ENCODE data around the gene SIGLEC11. TPM values are rescaled to one million over a fixed set of nuclear protein-coding genes. Genes with fewer than 3 reads are reported as not detected.

SIGLEC11 gene
- total RNA-seq, 1 experiment from 2014 or later, result not detected

DNA sequence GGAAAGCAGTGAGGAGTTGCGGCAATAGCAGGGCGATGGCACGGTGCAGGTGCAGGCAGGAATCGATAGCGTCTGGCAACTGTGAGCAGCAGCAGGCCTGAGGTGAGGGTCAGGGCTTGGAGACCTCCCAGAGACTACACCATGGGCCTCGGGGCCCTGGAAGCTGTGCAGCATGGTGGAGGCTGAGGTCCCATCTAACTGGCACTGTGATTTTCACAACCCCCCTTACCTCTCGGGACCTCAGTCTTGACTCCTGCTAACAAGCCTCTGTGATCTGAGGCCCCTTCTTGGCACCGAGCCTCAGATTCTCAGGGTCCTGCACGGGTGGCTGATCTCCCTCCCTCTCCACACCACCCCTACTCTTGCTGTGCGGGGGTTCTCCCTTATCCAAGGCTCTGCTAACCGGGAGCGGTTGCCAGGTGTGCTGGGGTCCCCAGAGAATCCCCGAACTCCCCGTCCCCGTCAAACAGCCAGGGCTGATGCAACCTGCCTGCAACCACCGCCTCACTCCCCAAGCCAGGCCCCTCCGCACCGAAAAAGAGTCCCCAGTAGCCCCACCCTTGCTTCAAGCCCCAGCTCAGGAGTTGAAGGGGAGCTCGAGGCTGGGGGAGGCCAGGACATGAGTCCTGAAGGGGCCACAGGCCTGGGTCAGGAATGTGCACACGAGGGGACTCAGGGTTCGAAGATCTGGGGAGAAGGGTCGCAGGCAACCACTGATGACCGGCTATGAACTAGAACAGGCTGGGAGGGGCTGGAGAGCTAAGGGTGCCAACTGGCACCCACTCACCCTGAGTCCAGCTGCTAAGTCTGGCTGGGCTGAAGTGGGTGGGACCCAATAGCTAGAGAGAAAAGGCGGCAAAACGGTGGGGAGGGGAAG is 36.7 kb downstream of the SIGLEC11 start:
- TF ChIP-seq EZH2 (IDR thresholded peaks at IDR 0.05; ENCODE audit: low read length, unreplicated experiment) (no peak), EZH2phosphoT487 (IDR thresholded peaks at IDR 0.05; ENCODE audit: borderline replicate concordance, low read length) (no peak)
- TF ChIP-seq, protein P1, sequence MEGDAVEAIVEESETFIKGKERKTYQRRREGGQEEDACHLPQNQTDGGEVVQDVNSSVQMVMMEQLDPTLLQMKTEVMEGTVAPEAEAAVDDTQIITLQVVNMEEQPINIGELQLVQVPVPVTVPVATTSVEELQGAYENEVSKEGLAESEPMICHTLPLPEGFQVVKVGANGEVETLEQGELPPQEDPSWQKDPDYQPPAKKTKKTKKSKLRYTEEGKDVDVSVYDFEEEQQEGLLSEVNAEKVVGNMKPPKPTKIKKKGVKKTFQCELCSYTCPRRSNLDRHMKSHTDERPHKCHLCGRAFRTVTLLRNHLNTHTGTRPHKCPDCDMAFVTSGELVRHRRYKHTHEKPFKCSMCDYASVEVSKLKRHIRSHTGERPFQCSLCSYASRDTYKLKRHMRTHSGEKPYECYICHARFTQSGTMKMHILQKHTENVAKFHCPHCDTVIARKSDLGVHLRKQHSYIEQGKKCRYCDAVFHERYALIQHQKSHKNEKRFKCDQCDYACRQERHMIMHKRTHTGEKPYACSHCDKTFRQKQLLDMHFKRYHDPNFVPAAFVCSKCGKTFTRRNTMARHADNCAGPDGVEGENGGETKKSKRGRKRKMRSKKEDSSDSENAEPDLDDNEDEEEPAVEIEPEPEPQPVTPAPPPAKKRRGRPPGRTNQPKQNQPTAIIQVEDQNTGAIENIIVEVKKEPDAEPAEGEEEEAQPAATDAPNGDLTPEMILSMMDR (conservative IDR thresholded peaks at IDR 0.05; ENCODE audit: low read depth, low read length), result no peak
- Histone ChIP-seq H3F3A (ENCODE audit: low read length, unreplicated experiment) (peaks cover 4% of the 10 kb centered on the region), H3K36me3 (ENCODE audit: low read depth, low read length) (peaks cover 66% of the 10 kb centered on the region), H3K27ac (ENCODE audit: low read length) (no peak overlapping the region), H3K9me2 (replicated peaks; ENCODE audit: low read length) (no peaks in the 10 kb centered on the region), H3K79me2 (ENCODE audit: low read length) (peaks cover 100% of the 10 kb centered on the region), H3K9ac (ENCODE audit: low read length) (no peak overlapping the region), H3K27me3 (ENCODE audit: low read length) (no peaks in the 10 kb centered on the region), H3K4me3 (ENCODE audit: low read length) (no peak overlapping the region), H2AFZ (ENCODE audit: low read length) (no peak overlapping the region), H4K20me1 (ENCODE audit: low read length) (peaks cover 65% of the 10 kb centered on the region), H3K4me1 (ENCODE audit: insufficient read depth, low read length) (peaks cover 31% of the 10 kb centered on the region), H3K4me2 (ENCODE audit: low read length) (no peak overlapping the region), H3K9me3 (ENCODE audit: low read length) (no peaks in the 10 kb centered on the region)
- ATAC-seq, result no peak
- BruUV-seq (replicated peaks), result no TSS peak
- CTCF ChIA-PET, result no interaction called here
- intact Hi-C loops (cut with micrococcal nuclease), result no loop called here
- POLR2A ChIA-PET (ENCODE audit: unreplicated experiment), result no interaction called here
- DNase-seq, result no peak

DNA sequence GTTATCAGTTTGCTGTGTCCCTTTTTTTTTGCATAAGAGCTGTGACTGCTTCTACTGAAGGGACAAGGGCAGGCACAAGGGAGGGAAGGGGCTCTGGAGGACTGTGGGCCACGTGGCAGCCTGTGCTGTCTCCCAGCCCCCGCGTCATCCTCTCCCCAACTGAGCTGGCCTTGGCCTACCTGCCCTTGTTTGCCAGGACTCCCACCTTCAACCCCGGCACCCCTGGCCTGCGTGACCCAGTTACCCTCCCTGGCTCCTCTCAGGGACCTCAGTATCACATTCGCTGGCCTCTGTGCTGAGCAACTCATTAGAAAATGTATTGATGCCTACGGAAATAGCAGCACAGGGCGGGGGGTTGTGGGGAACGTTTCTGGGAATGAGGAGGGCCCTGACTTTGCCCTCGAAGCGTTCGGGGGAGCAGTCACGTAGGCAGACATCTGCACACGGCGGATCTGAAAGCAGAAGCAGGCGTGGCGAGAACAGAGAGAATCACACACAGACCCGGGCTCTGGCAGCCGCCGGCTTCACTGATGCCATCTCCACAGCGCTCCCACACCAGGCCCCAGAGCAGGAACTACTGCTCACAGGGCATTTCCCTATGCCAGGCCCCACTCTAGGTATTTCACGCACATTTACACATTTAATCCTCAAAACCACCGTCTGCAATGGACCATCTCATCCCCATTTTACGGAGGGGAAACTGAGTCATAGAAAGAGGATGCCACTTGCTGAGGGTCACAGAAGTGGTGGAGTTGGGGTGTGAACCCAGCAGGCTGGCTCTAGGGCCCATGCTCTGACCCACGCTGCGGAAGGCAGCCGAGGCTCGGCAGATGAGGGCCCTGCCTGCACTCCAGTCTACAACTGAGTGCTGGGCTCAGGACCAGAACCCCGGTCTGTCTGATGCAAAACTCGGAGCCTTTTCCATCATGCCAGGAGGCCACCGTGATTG is 37.6 kb downstream of the SIGLEC11 start:
- Histone ChIP-seq H3F3A (ENCODE audit: low read length, unreplicated experiment) (no peaks in the 10 kb centered on the region), H3K36me3 (ENCODE audit: low read depth, low read length) (peaks cover 72% of the 10 kb centered on the region), H3K4me1 (ENCODE audit: insufficient read depth, low read length) (peaks cover 21% of the 10 kb centered on the region), H3K27ac (ENCODE audit: low read length) (no peak overlapping the region), H3K4me2 (ENCODE audit: low read length) (no peak overlapping the region), H4K20me1 (ENCODE audit: low read length) (peaks cover 71% of the 10 kb centered on the region), H3K27me3 (ENCODE audit: low read length) (no peaks in the 10 kb centered on the region), H2AFZ (ENCODE audit: low read length) (no peak overlapping the region), H3K9me2 (replicated peaks; ENCODE audit: low read length) (no peaks in the 10 kb centered on the region), H3K79me2 (ENCODE audit: low read length) (peaks cover 97% of the 10 kb centered on the region), H3K9ac (ENCODE audit: low read length) (no peak overlapping the region), H3K4me3 (ENCODE audit: low read length) (no peak overlapping the region), H3K9me3 (ENCODE audit: low read length) (no peaks in the 10 kb centered on the region)
- CTCF ChIA-PET, result no interaction called here
- ATAC-seq, result no peak
- intact Hi-C loops (cut with micrococcal nuclease), result no loop called here
- no TSS peak for BruUV-seq (replicated peaks)
- POLR2A ChIA-PET (ENCODE audit: unreplicated experiment), result no interaction called here
- TF ChIP-seq, protein P1 (conservative IDR thresholded peaks at IDR 0.05; ENCODE audit: low read depth, low read length), result no peak
- TF ChIP-seq EZH2phosphoT487 (IDR thresholded peaks at IDR 0.05; ENCODE audit: borderline replicate concordance, low read length) (no peak), EZH2 (IDR thresholded peaks at IDR 0.05; ENCODE audit: low read length, unreplicated experiment) (no peak)
- no peak for DNase-seq

Measured in PC-3 (cell line).